PC-9 (cell line): ENCODE measurements around the gene ANKRD18A. TPM values are rescaled to one million over a fixed set of nuclear protein-coding genes. Genes with fewer than 3 reads are reported as not detected.

Experiments
- BruUV-seq: library from RNA; stranded (reverse); fragments of 400-500 nt; replicated peaks from 2 replicates; lab custom pipeline; 2021; lab: Mats Ljungman, UMichigan
- CTCF ChIA-PET: fragments of 300-600 bp; sonication (Branson Sonifier 250); formaldehyde crosslinking; loops from one replicate; lab custom pipeline; 2022; ENCODE audit warnings: antibody characterized with exemption; lab: Charles Lee
- POLR2A ChIA-PET: fragments of 300-600 bp; sonication (Branson Sonifier 250); formaldehyde crosslinking; loops from one replicate; lab custom pipeline; 2022; ENCODE audit warnings: antibody characterized with exemption; ENCODE audit not compliant: unreplicated experiment; lab: Charles Lee
- DNase-seq, 2 experiments: peaks; one replicate each; pipeline versions ENCODE4 v3.0.0 to v3.0.0-alpha.2; 2015 to 2022; ENCODE audit warnings: mixed read lengths in 1 of 2
- H2AFZ ChIP-seq: fragments of 200-600 bp; sonication (generic); 2 replicates; pipeline ENCODE4 v1.8.1; 2017; ENCODE audit warnings: antibody characterized with exemption
- H3F3A ChIP-seq: fragments of 200-600 bp; sonication (generic); 2 replicates; pipeline ENCODE4 v1.8.1; 2017; ENCODE audit warnings: antibody characterized with exemption, mild to moderate bottlenecking, low read depth; ENCODE audit not compliant: insufficient read depth
- H3K27ac ChIP-seq: fragments of 200-600 bp; sonication (generic); 2 replicates; pipeline ENCODE4 v1.6.1; 2016; ENCODE audit warnings: mixed run types
- H3K27me3 ChIP-seq: fragments of 200-600 bp; sonication (generic); 2 replicates; pipeline ENCODE4 v1.6.1; 2016; ENCODE audit warnings: low read depth, mixed run types; ENCODE audit not compliant: insufficient read depth
- H3K36me3 ChIP-seq: fragments of 200-600 bp; sonication (generic); 2 replicates; pipeline ENCODE4 v1.6.1; 2016; ENCODE audit warnings: low read depth, mixed run types
- H3K4me1 ChIP-seq: fragments of 200-600 bp; sonication (generic); replicated peaks from 2 replicates; pipeline ENCODE4 v1.6.1; 2016; ENCODE audit warnings: mixed run types; ENCODE audit not compliant: insufficient read depth
- H3K4me2 ChIP-seq: fragments of 200-600 bp; sonication (generic); 2 replicates; pipeline ENCODE4 v1.6.1; 2017; ENCODE audit warnings: mixed run types
- H3K4me3 ChIP-seq: fragments of 200-600 bp; sonication (generic); 2 replicates; pipeline ENCODE4 v1.6.1; 2016; ENCODE audit warnings: mixed run types
- H3K79me2 ChIP-seq: fragments of 200-600 bp; sonication (generic); 2 replicates; pipeline ENCODE4 v1.6.1; 2017; ENCODE audit warnings: low read depth, mixed run types
- H3K9me2 ChIP-seq: fragments of 200-600 bp; sonication (generic); 2 replicates; pipeline ENCODE4 v1.8.1; 2017; ENCODE audit warnings: mild to moderate bottlenecking; ENCODE audit not compliant: insufficient read depth
- H3K9me3 ChIP-seq: fragments of 200-600 bp; sonication (generic); 2 replicates; pipeline ENCODE4 v1.8.1; 2016; ENCODE audit warnings: low read depth; ENCODE audit not compliant: insufficient read depth
- H4K20me1 ChIP-seq: fragments of 200-600 bp; sonication (generic); 2 replicates; pipeline ENCODE4 v1.8.1; 2017; ENCODE audit not compliant: insufficient read depth
- EZH2 ChIP-seq: fragments of 200-600 bp; sonication (generic); IDR thresholded peaks from 2 replicates; pipeline ENCODE4 v1.8.0; 2017; ENCODE audit warnings: antibody characterized with exemption, low read depth
- intact Hi-C: fragments of 100-400 bp; cut with micrococcal nuclease; formaldehyde crosslinking; loops from one replicate; pipeline ENCODE4 v1.10.0; 2022; ENCODE audit not compliant: unreplicated experiment
- total RNA-seq: library from RNA; stranded (reverse); gene quantifications from 2 replicates; pipeline ENCODE4 v1.2.3, GENCODE V29; 2021
- TF ChIP-seq, protein P1 (sequence below): fragments of 200-600 bp; sonication (generic); conservative IDR thresholded peaks from 2 replicates; pipeline ENCODE4 v1.6.1; 2017; ENCODE audit warnings: mixed run types, antibody characterized with exemption, mild to moderate bottlenecking, moderate library complexity

The ANKRD18A gene
- total RNA-seq, 1 experiment from 2014 or later: 4.9 TPM

DNA sequence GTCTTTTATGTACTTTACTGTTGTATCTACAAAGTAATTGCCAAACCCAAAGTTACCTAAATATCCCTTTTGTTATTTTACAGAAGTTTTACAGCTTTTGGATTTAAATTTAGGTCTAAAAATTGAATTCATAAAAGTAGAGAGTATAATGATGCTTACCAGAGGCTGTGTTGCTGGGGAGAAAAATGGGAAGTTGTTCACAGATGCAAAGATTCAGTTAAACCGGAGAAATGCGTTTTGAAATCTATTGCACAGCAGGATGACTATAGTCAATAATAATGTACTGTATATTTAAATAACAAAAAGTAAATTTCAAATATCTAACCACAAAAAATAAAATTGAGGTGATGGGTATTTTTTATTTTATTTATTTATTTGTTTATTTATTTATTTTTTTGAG is 2.6 kb upstream of the ANKRD18A start:
- no peaks in the 10 kb centered on the region for H4K20me1 ChIP-seq
- ChIA-PET POLR2A (no interaction called here), CTCF (no interaction called here)
- intact Hi-C loops: no loop called here
- TF ChIP-seq EZH2: no peak
- TF ChIP-seq, protein P1, sequence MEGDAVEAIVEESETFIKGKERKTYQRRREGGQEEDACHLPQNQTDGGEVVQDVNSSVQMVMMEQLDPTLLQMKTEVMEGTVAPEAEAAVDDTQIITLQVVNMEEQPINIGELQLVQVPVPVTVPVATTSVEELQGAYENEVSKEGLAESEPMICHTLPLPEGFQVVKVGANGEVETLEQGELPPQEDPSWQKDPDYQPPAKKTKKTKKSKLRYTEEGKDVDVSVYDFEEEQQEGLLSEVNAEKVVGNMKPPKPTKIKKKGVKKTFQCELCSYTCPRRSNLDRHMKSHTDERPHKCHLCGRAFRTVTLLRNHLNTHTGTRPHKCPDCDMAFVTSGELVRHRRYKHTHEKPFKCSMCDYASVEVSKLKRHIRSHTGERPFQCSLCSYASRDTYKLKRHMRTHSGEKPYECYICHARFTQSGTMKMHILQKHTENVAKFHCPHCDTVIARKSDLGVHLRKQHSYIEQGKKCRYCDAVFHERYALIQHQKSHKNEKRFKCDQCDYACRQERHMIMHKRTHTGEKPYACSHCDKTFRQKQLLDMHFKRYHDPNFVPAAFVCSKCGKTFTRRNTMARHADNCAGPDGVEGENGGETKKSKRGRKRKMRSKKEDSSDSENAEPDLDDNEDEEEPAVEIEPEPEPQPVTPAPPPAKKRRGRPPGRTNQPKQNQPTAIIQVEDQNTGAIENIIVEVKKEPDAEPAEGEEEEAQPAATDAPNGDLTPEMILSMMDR: no peak
- H3K79me2 ChIP-seq: no peaks in the 10 kb centered on the region
- no peaks in the 10 kb centered on the region for H3K27me3 ChIP-seq
- H3K9me2 ChIP-seq: no peaks in the 10 kb centered on the region
- no peaks in the 10 kb centered on the region for H3K36me3 ChIP-seq
- no peak overlapping the region for H3K4me3 ChIP-seq
- no TSS peak for BruUV-seq
- H3K27ac ChIP-seq: no peak overlapping the region
- H3F3A ChIP-seq: no peaks in the 10 kb centered on the region
- peaks cover 7% of the 10 kb centered on the region; the same call in 1 of the 2 replicates for H3K4me1 ChIP-seq
- H2AFZ ChIP-seq: no peak overlapping the region
- DNase-seq: no peak
- H3K4me2 ChIP-seq: no peak overlapping the region
- H3K9me3 ChIP-seq: no peaks in the 10 kb centered on the region

DNA sequence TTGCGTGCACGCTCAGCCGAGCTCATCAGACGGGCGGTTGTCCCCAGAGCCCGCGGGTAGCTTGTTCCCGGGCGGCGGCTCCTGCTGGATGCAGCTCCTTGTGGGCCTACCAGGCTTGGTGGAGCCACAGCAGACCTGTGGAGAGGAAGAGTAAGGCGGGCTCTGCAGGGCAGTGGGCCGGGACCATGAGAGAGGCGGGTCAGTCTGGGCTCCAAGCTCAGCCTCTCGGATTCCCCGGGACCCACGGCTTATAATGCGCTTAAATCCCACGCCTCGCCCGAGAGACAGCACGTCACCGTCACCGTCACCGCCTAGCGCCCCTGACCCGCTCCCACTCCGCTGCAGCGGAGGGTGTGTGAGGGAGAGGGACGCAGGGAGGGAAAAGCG is 1.9 kb upstream of the ANKRD18A start:
- Histone ChIP-seq H3F3A (no peaks in the 10 kb centered on the region), H3K36me3 (no peaks in the 10 kb centered on the region), H3K4me2 (peak overlapping the region; percentile 84), H3K9me3 (no peaks in the 10 kb centered on the region), H2AFZ (peak overlapping the region; percentile 84), H3K27me3 (no peaks in the 10 kb centered on the region), H3K4me1 (peaks cover 7% of the 10 kb centered on the region; the same call in 1 of the 2 replicates), H3K79me2 (no peaks in the 10 kb centered on the region), H3K4me3 (peak overlapping the region; percentile 71), H3K9me2 (no peaks in the 10 kb centered on the region), H3K27ac (no peak overlapping the region), H4K20me1 (no peaks in the 10 kb centered on the region)
- no peak for TF ChIP-seq EZH2
- TF ChIP-seq, protein P1: no peak
- CTCF ChIA-PET: no interaction called here
- no TSS peak for BruUV-seq
- POLR2A ChIA-PET: no interaction called here
- intact Hi-C loops: no loop called here
- peak in 1 of 2 experiments; percentile 16 for DNase-seq

DNA sequence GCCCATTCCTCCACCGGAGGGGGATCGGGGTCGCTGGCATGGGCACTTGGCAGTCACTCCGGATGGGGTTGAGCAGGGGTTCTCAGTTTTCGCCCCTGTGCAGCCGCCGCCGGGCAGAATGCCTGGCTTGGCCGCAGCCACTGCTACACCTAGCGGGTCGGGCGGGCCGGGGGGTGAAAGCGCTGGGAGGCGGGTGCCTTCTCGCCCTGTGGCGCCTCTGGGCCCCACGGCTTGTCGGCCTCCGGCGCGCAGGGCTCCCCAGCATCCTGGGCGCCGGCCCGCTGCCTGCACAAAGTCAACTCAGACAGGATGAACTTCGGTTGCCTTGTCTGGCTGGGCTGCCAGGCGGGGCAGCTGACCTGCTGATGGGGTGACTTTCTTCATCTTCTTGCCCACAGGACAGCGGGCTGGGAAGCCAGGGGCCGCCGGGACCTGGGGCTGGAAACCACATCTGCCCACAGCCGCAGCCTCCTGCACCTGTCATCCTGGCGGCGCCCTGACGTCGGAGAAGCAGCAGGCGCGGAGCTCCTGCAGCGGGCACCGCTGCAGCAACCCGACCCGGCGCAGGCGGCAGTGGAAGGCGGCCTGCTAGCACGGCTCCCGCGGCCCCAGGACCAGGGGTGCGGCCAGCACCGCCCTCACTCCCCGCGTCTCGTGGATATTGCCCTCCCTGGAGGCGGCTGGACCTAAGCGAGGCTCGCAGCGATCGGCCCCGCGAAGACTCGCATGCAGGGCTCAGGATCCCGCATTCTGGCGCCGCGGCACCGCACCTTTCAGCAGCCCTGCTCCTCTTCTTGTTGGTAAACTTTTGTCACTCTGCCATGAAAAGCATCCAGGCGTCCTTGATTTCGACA is 1.3 kb upstream of the ANKRD18A start:
- Histone ChIP-seq H3F3A (no peaks in the 10 kb centered on the region), H3K9me3 (no peaks in the 10 kb centered on the region), H3K9me2 (no peaks in the 10 kb centered on the region), H3K27me3 (no peaks in the 10 kb centered on the region), H3K27ac (no peak overlapping the region), H2AFZ (peak overlapping the region; percentile 84), H3K36me3 (no peaks in the 10 kb centered on the region), H3K4me2 (peak overlapping the region; percentile 84), H4K20me1 (no peaks in the 10 kb centered on the region), H3K4me3 (peak overlapping the region; percentile 71), H3K4me1 (peaks cover 7% of the 10 kb centered on the region; the same call in 1 of the 2 replicates), H3K79me2 (no peaks in the 10 kb centered on the region)
- TF ChIP-seq, protein P1: no peak
- no peak for TF ChIP-seq EZH2
- DNase-seq: peak in 1 of 2 experiments; percentile 18
- intact Hi-C loops: no loop called here
- no TSS peak for BruUV-seq
- ChIA-PET POLR2A (no interaction called here), CTCF (no interaction called here)
